Loucy (cell line): ENCODE measurements around the gene PPM1L.

Experiments
- EZH2phosphoT487 ChIP-seq: fragments of 200-600 bp; IDR thresholded peaks from 2 replicates; pipeline ENCODE4 v1.6.1; 2018; ENCODE audit warnings: antibody characterized with exemption, mild to moderate bottlenecking, moderate library complexity, borderline replicate concordance
- TF ChIP-seq, protein P1 (sequence below): fragments of 200-600 bp; sonication (generic); conservative IDR thresholded peaks from 2 replicates; pipeline ENCODE4 v1.5.1; 2014; ENCODE audit warnings: mild to moderate bottlenecking, antibody characterized with exemption, low read length

DNA sequence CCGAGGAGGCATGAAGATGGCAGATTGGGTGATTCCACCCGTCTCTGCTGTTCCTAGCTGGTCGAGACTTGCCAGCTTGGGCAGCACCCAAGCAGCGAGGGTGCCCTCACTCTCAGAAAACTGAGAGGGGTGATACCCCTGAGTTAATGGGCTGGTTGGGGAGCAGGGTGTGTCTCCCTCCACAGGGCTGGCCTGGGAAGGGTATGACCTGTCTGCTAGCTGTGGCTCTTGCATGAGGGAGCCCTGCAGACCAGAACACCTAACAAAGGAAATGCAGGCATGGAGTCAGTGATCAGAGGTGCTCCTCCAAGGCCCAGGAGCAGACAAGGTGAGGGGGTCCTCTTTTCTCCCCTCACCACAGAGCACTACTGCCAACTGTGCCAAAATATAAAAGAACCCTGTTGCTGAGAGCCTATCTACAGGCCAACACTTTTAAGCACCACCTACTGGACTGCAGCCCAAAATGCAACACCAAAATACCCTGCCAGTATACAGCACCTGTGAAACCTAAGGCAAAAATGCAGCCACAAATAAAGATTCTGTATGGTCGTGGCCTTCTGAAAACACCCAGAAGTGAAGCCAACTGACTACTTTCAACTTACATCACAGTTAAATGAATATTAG lies 35.8 kb upstream of the PPM1L start:
- TF ChIP-seq EZH2phosphoT487, result no peak
- TF ChIP-seq, protein P1, sequence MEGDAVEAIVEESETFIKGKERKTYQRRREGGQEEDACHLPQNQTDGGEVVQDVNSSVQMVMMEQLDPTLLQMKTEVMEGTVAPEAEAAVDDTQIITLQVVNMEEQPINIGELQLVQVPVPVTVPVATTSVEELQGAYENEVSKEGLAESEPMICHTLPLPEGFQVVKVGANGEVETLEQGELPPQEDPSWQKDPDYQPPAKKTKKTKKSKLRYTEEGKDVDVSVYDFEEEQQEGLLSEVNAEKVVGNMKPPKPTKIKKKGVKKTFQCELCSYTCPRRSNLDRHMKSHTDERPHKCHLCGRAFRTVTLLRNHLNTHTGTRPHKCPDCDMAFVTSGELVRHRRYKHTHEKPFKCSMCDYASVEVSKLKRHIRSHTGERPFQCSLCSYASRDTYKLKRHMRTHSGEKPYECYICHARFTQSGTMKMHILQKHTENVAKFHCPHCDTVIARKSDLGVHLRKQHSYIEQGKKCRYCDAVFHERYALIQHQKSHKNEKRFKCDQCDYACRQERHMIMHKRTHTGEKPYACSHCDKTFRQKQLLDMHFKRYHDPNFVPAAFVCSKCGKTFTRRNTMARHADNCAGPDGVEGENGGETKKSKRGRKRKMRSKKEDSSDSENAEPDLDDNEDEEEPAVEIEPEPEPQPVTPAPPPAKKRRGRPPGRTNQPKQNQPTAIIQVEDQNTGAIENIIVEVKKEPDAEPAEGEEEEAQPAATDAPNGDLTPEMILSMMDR, result peak; percentile 55
